ENCODE results near the gene USP17L12.
"Not testable (repeated sequence)": the region's sequence is repeated elsewhere in the genome, so short reads cannot be mapped to it uniquely, and the experiment has no call there.

The USP17L12 gene

DNA sequence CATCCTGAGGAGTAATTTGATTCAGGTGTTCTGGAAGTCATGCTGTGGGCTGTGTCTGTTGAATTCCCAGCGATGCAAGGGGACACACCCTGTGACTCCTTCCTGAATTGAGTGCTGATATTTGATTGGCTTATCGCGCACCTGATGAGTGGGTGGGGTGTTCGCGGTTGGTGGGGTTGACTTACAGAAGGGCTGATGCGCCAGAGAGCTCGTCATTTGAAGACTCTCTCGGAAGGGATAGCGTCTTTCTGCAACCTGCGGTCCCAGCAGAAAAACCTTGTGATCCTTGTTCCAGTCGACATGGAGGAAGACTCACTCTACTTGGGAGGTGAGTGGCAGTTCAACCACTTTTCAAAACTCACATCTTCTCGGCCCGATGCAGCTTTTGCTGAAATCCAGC, at the start of gene USP17L12:
Gene USP17L12, plus strand, starts transcription at position 301 of the 400 bp plus-strand sequence. Its CDS starts 0 bp downstream, at position 301.
- not testable (repeated sequence) for DNase-seq

DNA sequence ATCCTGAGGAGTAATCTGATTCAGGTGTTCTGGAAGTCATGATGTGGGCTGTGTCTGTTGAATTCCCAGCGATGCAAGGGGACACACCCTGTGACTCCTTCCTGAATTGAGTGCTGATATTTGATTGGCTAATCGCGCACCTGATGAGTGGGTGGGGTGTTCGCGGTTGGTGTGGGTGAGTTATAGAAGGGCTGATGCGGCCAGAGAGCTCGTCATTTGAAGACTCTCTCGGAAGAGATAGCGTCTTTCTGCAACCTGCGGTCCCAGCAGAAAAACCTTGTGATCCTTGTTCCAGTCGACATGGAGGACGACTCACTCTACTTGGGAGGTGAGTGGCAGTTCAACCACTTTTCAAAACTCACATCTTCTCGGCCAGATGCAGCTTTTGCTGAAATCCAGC, 9.6 kb upstream of the USP17L12 start, which contains the start of gene USP17L10:
Gene USP17L10, plus strand, starts transcription at position 301 of the 400 bp plus-strand sequence. Its CDS starts 0 bp downstream, at position 301.
- DNase-seq: not testable (repeated sequence)

GRCh38 chr4:9214701-9215100, 5.3 kb upstream of the USP17L12 start:
- DNase-seq: not testable (repeated sequence)

DNA sequence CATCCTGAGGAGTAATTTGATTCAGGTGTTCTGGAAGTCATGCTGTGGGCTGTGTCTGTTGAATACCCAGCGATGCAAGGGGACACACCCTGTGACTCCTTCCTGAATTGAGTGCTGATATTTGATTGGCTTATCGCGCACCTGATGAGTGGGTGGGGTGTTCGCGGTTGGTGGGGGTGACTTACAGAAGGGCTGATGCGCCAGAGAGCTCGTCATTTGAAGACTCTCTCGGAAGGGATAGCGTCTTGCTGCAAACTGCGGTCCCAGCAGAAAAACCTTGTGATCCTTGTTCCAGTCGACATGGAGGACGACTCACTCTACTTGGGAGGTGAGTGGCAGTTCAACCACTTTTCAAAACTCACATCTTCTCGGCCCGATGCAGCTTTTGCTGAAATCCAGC, 4.8 kb upstream of the USP17L12 start, which contains the start of gene USP17L11:
Gene USP17L11, plus strand, starts transcription at position 301 of the 400 bp plus-strand sequence. Its CDS starts 0 bp downstream, at position 301.
- DNase-seq: not testable (repeated sequence)

GRCh38 chr4:9224596-9224995, 4.6 kb downstream of the USP17L12 start, which contains the start of gene USP17L13:
TSS of gene USP17L13 (plus strand) at chr4:9224896. CDS start at chr4:9224896, 0 bp downstream.
- DNase-seq: not testable (repeated sequence)

DNA sequence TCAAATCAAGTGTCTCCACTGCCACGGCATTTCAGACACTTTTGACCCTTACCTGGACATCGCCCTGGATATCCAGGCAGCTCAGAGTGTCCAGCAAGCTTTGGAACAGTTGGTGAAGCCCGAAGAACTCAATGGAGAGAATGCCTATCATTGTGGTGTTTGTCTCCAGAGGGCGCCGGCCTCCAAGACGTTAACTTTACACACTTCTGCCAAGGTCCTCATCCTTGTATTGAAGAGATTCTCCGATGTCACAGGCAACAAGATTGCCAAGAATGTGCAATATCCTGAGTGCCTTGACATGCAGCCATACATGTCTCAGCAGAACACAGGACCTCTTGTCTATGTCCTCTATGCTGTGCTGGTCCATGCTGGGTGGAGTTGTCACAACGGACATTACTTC, 10.3 kb downstream of the USP17L12 start:
- DNase-seq: not testable (repeated sequence)

DNA sequence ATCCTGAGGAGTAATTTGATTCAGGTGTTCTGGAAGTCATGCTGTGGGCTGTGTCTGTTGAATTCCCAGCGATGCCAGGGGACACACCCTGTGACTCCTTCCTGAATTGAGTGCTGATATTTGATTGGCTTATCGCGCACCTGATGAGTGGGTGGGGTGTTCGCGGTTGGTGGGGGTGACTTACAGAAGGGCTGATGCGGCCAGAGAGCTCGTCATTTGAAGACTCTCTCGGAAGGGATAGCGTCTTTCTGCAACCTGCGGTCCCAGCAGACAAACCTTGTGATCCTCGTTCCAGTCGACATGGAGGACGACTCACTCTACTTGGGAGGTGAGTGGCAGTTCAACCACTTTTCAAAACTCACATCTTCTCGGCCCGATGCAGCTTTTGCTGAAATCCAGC, 14.1 kb downstream of the USP17L12 start, which contains the start of gene USP17L15:
Gene USP17L15, plus strand, starts transcription at position 301 of the 400 bp plus-strand sequence. Its CDS starts 0 bp downstream, at position 301.
- not testable (repeated sequence) for DNase-seq

DNA sequence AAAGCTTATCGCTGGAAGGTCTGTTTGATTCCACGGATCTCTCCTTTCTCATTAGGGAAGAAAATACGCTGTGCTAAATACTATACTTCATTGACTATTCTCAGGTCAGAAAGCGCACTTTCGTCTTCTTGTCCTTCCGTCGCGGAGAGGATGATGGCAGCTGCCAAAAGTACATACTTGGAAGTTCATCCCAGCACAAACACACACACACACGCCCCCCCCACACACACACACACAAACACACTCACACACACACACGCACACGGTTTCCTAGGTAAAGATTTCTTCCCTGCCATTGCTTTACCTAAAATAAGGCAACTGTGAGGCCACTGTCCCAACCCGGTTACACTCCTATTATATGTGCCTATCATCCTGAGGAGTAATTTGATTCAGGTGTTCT, 18.5 kb downstream of the USP17L12 start:
- not testable (repeated sequence) for DNase-seq

DNA sequence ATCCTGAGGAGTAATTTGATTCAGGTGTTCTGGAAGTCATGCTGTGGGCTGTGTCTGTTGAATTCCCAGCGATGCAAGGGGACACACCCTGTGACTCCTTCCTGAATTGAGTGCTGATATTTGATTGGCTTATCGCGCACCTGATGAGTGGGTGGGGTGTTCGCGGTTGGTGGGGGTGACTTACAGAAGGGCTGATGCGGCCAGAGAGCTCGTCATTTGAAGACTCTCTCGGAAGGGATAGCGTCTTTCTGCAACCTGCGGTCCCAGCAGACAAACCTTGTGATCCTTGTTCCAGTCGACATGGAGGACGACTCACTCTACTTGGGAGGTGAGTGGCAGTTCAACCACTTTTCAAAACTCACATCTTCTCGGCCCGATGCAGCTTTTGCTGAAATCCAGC, 23.6 kb downstream of the USP17L12 start, which contains the start of gene USP17L17:
Gene USP17L17, plus strand, starts transcription at position 301 of the 400 bp plus-strand sequence. Its CDS starts 0 bp downstream, at position 301.
- DNase-seq: not testable (repeated sequence)

- peak; percentile 27 for DNase-seq
Observed at GRCh38 chr4:9247953-9248680, 28.2 kb downstream of the USP17L12 start, which contains the start of gene USP17L18. TSS of gene USP17L18 (plus strand) at chr4:9248630. CDS start at chr4:9248630, 0 bp downstream.

DNA sequence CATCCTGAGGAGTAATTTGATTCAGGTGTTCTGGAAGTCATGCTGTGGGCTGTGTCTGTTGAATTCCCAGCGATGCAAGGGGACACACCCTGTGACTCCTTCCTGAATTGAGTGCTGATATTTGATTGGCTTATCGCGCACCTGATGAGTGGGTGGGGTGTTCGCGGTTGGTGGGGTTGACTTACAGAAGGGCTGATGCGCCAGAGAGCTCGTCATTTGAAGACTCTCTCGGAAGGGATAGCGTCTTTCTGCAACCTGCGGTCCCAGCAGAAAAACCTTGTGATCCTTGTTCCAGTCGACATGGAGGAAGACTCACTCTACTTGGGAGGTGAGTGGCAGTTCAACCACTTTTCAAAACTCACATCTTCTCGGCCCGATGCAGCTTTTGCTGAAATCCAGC, 33.1 kb downstream of the USP17L12 start, which contains the start of gene USP17L19:
Gene USP17L19, plus strand, starts transcription at position 301 of the 400 bp plus-strand sequence. Its CDS starts 0 bp downstream, at position 301.
- not testable (repeated sequence) for DNase-seq

DNA sequence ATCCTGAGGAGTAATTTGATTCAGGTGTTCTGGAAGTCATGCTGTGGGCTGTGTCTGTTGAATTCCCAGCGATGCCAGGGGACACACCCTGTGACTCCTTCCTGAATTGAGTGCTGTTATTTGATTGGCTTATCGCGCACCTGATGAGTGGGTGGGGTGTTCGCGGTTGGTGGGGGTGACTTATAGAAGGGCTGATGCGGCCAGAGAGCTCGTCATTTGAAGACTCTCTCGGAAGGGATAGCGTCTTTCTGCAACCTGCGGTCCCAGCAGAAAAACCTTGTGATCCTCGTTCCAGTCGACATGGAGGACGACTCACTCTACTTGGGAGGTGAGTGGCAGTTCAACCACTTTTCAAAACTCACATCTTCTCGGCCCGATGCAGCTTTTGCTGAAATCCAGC, 37.9 kb downstream of the USP17L12 start, which contains the start of gene USP17L20:
Gene USP17L20, plus strand, starts transcription at position 301 of the 400 bp plus-strand sequence. Its CDS starts 0 bp downstream, at position 301.
- not testable (repeated sequence) for DNase-seq

GRCh38 chr4:9262572-9262971, 42.6 kb downstream of the USP17L12 start, which contains the start of gene USP17L21:
TSS of gene USP17L21 (plus strand) at chr4:9262872. CDS start at chr4:9262872, 0 bp downstream.
- not testable (repeated sequence) for DNase-seq

- not testable (repeated sequence) for DNase-seq
Observed at GRCh38 chr4:9267319-9267718, 47.4 kb downstream of the USP17L12 start, which contains the start of gene USP17L22. TSS of gene USP17L22 (plus strand) at chr4:9267619. CDS start at chr4:9267619, 0 bp downstream.

Data from stimulated activated CD8-positive, alpha-beta memory T cell treated with anti-CD3 and anti-CD28 coated beads, Interleukin-4, amount 100 ng/mL, for 48 hours (primary cell).